COLO668 (cell line): Measurements from ENCODE around the gene PPP2R2B.
A peak's percentile ranks its signal among the peaks of the same experiment; 100 is the strongest.

ENCODE experiments used
- DNase-seq: peaks from one replicate; lab custom pipeline; 2025; ENCODE audit not compliant: unreplicated experiment; lab: John Stamatoyannopoulos, UW

PPP2R2B gene

DNA sequence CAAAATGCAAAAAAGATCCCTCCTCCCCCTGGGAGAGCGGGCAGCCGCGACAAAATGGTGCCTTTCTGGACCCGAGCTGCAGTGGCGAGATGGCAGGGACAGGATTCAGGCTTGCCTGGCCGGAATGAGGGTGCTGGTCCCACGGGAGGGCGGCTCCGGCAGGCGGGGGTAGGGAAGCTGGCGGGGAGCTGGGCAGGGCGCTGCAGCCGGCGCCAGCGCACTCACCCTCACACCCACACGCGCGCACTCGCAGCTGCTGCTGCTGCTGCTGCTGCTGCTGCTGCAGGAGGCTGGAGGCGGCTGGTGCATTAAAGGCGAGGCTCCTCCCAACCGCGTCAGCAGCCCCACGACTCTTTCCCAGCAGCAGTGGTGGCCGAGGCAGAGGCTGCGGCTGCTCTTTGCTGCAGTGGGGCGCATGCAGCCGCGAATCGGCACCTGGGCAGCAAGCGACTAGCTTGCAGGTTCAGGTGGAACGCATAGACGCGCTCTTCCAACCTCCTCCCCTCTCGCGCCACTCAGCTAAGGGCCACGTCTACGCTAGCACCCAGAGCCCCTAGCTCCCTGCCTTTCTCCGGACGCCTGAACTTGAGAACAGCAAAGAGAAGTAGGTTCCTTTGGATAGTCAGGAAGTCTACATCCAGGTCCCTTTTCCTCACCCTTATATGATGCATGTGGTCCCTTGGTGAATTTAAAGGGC, at the start of gene PPP2R2B:
TSS of gene PPP2R2B (minus strand) at position 282 of the 697 bp plus-strand sequence.
- DNase-seq = peak; percentile 49

DNA sequence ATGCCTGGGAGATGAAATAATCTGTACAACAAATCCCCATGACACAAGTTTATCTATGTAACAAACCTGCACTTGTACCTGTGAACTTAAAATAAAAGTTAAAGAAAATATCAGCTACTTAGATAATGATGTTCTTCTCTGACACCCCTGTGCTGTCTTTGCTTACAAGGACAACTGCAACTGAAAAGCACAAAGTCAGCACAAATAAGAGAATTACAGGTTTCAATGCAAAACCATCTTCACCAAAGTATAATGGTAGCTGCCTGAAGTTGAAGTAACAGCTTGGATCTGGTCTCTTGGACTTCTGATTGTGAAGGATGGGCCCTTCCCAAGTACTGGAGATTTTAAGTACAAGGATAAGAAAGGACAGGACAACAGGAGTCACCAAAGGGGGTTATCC, 45.6 kb upstream of the PPP2R2B start:
- DNase-seq = no peak

DNA sequence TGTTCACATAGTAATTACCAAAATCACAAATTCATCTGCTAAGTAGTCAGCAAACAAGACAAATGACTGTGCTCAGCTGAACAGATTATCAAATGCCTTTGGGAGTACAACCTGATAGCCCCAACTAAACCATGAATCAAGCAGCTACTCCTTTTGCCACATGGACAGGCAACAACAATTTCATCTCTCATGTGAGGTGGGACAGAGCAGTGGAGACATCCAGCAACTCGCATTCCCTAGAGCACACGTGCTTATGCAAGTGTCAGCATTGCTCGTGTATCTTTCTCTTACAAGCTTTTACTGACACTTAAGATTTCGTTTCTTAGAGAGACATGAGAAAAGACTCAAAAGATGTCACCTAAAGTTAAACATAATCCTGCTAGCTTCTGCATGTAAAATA, 42.7 kb upstream of the PPP2R2B start:
- DNase-seq = no peak

DNA sequence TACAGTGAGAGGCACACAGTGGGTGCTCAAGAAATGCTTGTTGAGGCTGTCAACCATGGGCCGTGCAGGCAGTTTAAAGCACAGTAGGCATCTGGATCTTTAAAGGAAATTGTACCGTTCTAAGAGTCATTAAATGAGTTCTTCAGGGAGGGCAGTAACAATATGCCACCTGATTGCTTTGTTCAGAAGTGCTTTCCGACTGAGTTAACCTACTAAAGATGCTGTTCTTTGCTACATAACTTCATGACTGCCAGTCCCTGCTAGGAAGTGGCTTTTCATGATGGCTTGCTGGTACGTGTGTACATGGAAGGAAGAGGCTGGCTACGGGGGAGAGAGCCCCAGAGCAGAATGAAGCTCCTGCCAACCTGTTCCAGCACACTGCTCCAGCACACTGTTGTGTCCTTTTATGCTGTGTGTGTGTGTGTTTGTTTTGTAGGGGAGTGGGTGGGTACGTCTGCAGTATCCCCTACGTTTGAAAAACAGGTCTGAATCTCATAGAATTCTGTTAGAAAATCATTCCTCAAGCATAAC, 41.9 kb upstream of the PPP2R2B start:
- DNase-seq = no peak

DNA sequence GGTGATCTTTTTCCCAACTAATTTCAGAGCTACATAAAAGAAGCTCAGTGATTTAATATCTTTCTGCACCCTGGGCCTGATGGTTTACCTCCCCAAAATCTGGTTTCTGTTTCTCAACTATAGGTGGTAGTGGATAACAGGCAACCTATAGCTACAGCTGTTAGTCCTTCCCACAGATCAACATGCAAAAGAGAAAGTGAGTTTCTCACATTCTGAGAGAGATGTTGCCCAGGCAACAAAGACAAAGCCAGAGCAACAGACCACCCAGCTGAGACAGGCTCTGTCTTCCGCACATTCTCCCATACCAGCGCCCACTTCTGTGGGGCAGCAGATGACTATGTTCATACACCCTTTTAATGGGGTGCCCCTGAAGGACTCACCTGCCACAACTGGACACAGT, 40.7 kb upstream of the PPP2R2B start:
- DNase-seq = no peak

DNA sequence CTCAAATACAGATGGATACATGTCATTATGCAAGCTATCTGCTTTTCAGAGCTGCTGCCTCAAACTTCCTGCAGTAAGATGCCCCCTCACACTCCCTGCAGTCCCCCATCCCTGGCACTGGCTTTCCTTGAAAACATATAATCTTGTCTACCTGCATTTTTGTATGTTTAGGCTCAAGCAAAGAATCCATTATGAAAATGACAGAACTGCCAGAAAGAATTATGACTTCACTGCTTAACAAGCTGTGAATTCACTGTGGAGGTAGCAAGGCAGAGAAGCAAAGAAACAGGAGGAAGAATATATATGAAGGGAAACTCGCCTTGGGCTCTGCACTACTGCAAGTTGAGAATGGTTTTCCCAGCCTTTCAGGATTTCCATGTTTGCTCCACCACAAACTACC, 39.4 kb upstream of the PPP2R2B start:
- DNase-seq = no peak

DNA sequence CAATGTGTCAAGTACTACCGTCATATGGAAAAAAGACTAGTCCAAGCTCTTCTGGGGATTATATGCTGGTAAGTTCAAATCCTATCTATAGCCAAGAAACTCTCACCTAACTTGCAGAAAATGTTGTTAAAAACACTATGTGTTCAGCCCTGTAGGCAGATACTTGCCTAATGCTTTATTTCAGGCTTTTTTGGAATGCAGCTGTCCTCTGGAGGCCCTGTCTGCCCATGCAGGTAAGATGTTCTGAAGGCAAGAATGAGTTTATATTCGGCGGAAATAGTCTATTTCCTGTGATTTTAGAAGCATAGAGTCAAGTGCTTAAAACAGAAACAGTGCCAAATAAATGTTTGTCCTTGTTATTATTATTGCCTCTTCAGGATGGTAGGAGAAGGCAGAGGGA, 34.3 kb upstream of the PPP2R2B start:
- DNase-seq = no peak

DNA sequence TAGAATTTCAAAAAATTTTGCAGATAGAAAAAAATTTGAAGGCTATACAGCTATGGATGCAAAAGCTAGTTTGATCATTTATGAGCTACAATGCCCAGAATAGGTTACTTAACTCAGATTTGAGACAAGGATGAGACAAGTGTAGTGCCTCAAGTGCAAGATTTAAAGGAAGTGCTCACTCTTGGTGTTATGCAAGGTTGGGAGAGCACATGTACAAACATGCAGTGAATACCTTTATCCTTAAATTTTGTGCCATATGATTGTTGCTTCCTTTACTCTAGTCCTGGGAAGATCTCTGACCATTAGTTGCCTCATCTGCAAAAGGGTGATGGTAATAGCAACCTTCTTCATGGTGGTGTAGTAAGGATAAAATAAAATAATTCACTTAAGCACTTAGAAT, 31.7 kb upstream of the PPP2R2B start:
- no peak for DNase-seq

DNA sequence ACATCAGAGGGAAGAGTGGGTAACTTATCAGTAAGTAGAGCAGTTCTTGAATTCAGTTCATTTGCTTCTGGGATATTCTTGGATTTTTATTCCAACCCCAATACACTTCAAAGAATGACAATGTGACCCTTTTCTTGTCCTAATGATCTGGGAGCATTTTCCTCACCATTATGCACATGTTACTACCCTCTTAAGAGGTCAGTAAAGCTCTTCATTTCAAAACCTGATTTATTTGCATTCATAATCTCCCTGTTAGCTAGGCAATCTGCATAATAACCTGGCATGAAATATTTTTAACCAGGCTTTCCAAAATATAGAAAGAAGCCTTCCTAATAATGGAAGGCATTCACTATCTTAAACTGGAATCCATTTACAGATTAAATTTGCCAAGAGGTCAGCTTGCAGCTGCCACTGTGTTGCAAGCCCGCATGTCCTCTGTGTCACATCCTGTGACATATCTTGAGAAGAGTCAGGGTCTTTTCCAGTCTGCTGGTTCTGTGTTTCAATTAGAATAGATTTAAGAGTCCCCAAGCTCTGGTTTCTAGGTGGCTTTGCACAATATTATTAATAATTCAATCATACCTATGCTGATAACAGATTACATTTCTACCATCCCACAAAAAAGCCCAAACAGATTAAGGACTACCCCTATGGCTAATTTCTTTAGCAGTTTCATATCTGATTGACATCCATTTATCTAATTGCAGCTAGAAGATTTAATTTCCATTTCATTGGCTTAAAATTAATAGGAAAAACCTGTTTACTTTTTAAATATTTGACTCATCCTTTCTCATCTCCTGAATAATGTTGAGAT, 30.9 kb upstream of the PPP2R2B start:
- no peak for DNase-seq

DNA sequence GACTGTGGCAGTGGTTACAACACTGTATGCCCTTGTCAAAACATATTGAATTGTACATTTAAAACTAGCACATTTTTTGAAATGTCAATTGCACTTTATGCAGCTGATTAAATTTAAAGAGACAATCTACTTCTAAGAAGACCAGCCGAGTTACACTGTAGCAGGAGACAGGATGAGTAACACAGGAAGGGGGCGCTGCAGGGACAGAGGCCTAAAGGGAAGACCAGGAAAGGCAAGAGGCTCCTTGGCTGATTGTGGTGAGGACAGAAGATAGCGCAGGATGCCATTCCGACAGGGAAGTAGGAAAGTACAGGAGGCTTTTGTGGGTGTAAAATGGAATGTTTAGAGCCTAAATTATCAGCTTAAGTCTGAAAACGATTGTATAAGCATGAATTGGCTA, 28.2 kb upstream of the PPP2R2B start:
- no peak for DNase-seq

DNA sequence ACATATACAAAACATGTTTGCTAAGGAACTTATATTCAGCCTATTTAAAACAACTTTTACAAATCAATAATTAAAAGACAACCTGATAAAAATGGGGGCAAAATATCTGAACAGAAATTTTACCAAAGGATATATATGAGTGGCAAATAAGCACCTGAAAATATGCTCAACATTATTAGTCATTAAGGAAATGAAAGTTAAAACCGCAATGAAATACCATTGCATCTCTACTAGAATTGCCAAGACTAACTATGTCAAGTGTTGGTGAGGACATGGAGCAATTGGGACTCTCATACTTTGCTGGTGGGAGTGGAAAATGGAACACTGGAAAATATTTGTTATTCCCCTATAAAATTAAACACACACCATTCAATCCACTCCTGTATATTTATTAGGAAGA, 26.3 kb upstream of the PPP2R2B start:
- no peak for DNase-seq

DNA sequence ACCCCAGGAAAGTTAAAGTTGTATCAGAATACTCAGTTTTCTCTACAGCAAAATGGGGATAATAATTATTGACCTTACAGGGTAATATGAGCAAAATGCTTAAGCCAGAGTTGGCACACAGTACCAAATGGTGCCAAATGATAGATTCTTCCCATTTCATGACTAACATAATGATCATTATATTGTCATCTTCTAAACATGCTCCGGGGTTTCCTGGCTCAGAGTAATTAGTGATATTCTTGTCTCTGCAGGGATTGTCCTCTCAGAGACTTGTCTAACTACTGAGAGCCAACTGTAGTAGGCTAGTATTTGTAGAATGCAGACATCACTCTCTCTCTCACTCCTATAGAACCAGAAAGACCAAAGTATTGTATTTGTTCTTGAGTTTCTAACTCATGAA, 25.2 kb upstream of the PPP2R2B start:
- DNase-seq = no peak

DNA sequence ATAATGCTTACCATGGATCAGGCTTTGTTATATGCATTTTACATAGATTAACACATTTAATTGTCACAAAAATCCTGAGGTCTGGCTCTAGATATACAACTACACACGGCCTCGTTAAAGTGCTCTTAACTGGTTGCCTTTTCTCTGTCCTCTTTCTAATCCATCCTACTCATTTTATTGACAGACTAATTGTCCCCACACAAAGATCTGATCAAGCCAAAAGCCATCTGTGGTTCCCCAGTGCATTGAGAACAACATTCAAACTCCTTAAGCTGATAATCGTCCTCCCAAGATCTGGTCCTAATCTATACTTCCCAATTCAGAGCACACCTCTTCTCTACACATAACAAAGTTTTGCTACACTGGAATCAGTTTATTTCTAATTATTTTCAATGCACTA, 23.9 kb upstream of the PPP2R2B start:
- DNase-seq = no peak

DNA sequence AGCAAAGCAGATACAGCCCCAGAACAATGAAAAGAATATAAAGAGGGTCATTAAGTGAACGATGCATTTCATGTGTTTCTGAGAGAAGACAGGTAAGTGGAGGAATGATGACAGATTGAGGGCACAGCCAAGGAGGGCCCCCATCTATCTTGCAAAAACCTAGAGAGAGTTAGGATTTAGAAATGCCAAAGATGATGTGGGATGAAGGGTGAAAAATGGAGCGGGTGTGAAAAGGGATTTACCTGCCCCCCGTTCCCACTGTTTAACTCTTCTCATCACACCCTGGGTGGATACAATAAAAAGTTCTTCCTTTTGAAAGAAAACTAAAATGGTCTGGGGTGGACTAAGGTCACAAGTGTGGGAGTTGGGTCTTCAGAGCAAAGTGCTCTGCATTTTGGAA, 18.5 kb upstream of the PPP2R2B start:
- DNase-seq = no peak

DNA sequence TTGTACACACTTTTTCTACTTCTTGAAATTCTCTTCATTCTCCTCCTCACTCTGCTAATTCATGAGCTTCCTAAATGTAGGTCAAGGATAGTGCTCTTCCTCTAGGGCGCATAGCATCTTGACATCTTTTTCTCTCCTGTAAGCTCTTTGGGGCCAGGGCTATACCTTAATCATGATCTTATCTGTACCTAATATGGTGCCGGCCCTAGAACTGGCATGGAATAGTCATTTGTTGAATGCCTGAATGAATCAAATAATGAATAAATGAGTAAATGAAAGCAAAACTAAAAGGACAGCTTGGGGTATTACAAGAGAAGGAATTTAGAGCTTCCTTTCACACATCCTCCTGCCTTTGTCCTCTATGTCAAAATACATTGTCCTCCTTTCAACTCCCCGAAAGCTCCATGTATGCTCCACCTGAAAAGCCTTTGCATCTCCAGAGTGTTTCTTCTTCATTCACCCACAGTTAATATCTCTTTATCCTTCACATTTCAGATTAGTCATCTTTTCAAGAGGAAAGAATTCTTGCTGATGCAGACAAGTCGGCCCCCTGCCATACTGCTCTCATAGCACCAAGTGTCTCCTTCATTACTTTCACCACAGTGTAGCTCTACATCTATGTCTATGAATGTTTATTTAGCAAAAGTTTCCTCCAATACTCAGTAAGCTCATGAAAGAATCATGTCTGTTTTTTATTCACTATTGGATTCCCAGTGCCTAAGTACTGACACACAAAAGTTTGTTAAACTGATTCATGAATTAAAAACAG, 16.4 kb upstream of the PPP2R2B start:
- no peak for DNase-seq

DNA sequence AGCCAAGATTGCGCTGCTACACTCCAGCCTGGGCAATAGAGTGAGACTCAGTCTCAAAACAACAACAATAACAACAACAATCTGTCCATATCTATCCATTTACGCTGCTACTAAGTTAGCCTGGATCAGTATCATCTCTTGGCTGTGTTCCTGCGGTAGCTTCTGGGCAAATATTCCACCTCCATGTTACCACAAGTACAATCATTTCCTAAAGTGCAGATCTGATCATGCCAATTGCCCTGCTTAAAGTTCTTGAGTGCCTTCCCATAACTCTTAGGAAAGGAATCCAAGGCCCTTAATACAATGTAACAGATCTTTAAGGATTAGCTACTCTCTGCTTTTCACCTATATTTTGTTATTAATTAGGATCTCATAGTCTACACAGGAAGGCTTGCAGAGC, 15.4 kb upstream of the PPP2R2B start:
- DNase-seq = no peak

DNA sequence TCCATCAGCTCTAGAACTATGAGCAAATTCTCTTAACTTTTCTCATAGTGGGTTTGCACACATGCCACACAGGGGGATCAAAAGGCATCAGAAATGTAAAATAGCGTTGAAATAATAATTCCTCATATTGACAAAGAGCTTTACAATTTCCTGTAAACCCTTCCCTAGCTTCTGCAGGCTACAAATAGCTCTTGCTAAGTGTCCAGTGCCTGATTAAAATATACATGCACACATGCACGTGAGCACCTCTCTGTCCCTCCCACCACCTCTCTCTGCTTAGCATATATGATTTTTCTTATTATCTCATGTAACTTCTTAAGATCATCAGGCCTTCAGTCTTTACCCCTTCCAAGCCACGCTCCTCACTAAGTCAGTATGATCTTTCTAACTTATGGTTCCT, 13.7 kb upstream of the PPP2R2B start:
- no peak for DNase-seq

DNA sequence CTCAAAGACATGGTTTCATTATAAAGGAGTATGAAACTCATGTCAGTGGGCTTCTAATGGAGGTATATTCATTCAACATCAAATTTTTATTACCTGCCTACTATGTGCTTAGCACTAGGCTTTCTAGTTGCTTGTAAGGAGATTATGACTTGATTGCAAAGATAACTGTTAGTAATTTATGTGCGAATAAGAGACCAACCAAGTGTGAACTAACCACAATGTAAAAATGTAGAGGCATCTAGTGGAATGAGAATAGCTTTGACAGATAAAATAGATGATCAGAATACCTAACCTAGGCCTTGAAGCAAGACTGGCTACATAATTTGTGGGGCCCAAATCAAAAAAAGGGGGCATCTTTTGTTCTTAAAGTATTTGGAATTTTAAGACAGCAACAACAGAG, 13.0 kb upstream of the PPP2R2B start:
- DNase-seq = no peak

DNA sequence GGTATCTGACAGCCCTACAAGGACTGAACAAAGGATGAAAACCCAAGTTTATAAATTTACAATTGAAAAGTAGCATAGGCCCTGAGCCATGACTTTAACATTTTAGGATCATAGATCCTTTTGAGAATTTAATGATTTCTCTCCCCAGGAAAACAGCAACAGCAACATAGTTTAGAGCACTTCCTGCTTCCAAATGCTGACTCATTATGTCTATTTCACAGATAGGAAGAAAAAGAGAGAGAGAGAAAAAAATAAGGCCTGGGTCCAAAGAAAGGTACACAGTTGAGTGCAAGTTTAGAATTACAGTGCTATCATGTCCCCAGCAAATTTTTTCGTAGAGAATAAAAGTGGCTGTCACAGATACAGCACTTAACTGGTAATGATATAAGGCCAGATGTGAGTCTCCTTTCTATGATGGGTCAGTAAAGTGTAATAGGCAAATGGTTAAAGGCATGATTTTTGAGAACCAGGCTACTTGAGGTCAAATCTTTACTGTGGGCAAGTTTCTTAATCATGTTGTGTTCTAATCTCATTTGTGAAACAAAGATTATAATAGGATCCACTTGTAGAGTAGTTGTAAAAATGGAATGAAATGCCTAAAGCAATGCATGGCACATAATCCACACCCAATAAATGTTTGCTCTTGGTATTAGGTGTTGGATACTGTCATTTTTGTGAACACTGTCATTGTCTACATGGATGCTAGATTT, 12.3 kb upstream of the PPP2R2B start:
- DNase-seq = no peak

DNA sequence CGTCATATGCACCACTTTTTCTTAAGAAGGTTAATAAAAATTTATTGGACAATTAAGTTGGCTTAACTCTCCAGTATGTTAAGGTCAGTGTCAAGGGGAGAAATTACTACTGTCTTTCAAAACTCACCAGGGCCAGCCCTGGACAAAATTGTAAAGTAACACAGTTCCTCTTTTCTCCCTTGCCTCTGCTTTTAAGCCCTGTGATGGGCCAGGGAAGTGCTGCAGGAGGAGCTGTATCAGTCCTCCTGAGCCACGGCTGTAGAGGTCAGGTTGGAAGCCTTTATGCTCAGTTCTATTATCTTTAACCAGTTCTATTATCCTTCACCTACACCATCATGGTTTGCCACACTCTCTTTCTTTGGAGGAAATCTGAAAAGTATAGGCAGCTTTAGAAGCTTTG, 11.5 kb upstream of the PPP2R2B start:
- DNase-seq = no peak

DNA sequence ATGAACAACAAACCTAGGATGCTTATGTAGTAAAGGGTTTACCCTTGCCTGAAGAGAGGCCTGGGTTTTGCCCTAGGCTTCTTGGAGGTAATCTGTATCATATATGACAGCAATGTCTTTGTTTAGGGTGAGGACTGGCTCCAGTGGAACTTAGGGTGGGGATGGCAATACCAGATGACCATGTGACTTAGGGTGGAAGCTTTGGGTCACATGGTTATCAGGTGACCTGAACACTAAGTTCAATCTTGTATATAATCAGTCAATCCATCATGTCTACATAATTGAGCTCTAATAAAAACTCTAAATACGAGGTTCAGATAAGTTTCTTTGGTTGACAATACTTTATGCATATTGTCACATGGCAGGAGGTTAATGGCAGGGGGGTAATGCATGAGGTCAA, 10.6 kb upstream of the PPP2R2B start:
- DNase-seq = no peak
